ENCODE data around the gene LBHD2. TPM values are rescaled to one million over a fixed set of nuclear protein-coding genes. Genes with fewer than 3 reads are reported as not detected.

The LBHD2 gene
- total and polyA plus RNA-seq, 10 donors = 0.52 to 0.55 TPM; not detected in 8

DNA sequence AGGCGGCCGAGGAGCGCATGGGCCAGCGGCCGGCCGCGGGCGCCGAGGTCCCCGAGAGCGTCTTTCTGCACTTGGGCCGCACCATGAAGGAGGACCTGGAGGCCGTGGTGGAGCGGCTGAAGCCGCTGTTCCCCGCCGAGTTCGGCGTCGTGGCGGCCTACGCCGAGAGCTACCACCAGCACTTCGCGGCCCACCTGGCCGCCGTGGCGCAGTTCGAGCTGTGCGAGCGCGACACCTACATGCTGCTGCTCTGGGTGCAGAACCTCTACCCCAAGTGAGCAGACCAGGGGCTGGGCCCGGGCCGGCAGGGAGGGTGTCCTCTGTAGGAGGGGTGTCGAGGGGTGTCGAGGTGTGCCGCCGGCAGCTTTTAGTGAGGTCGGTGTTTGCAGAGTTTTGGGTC is 43.3 kb downstream of the LBHD2 start:
- no peaks in the 10 kb centered on the region for H3K9me3 ChIP-seq
- H3K4me1 ChIP-seq = peaks cover 15 to 92% (median 67%) of the 10 kb centered on the region in 6 donors
- peak; percentile 73 for DNase-seq
- peaks cover 0 to 67% (median 14%) of the 10 kb centered on the region in 6 donors for H3K36me3 ChIP-seq
- intact Hi-C loops (cut with DNase I; ENCODE audit: low total_unique reads) = no loop called here
- H3K4me3 ChIP-seq = no peak overlapping the region
- no peak overlapping the region for H3K27ac ChIP-seq
- no peak for TF ChIP-seq POLR2AphosphoS5 (IDR thresholded peaks at IDR 0.05)
- no peak for TF ChIP-seq CTCF (IDR thresholded peaks at IDR 0.05 in 8 of 11, conservative IDR thresholded peaks at IDR 0.05 in 3 of 11)
- no peak for TF ChIP-seq POLR2A (IDR thresholded peaks at IDR 0.05)
- WGBS, 5 donors = 91 to 95% (median 93%) methylated on average over 30 to 39 of the region's 39 CpGs; no CpG with 5 or more reads in 1 of the 5 donors
- peaks cover 0 to 26% (median 18%) of the 10 kb centered on the region in 7 donors for H3K27me3 ChIP-seq (replicated peaks in 1 of 7)

- peak overlapping the region in 4 of 8 donors; percentile 10 to 26 (median 20) for H3K27ac ChIP-seq
- intact Hi-C loops (cut with DNase I; ENCODE audit: low total_unique reads) = no loop called here
- DNase-seq = no peak
Measured at GRCh38 chr14:103127861-103128598, 44.0 kb downstream of the LBHD2 start.

DNA sequence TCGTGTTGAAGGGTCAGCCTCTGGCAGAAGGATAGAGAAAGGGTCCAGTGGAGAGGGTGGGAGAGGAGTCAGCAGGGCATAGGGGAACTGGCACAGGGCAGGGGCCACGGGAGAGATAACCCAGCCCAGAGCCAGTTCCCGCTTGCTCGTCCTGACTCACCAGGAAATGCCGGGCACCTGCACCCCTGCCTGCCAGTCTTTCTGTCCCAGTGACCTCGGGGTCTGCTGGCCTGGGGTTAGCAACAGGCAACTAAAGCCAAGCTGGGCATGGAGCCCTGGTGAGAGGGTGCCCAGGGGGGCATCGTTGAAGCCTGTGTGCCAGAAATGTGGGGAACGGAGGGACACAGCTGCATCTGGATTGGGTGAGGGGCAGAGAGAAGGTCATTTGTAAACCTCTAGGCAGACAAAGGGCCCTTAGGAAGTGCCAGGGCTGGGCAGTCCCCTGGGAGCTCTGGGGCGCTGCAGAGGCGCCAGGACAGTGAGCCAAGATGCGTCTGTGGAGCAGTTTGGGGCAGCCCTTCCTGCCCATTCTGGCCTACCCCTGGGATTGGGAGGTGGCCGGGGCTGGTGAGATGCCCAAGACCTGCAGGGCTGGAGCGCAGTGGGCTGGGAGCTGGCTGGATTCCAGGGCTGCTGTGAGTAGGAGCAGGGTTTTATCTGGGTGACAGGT is 44.8 kb downstream of the LBHD2 start:
- peaks cover 12 to 92% (median 62%) of the 10 kb centered on the region in 6 donors for H3K4me1 ChIP-seq
- H3K4me3 ChIP-seq = no peak overlapping the region
- TF ChIP-seq POLR2AphosphoS5 (IDR thresholded peaks at IDR 0.05) = peak in 1 of 3 donors; percentile 18
- no peak for TF ChIP-seq POLR2A (IDR thresholded peaks at IDR 0.05)
- H3K27ac ChIP-seq = peak overlapping the region in 4 of 8 donors; percentile 10 to 26 (median 20)
- intact Hi-C loops (cut with DNase I; ENCODE audit: low total_unique reads) = no loop called here
- DNase-seq = peak; percentile 72
- no peaks in the 10 kb centered on the region for H3K9me3 ChIP-seq
- peaks cover 0 to 12% (median 4%) of the 10 kb centered on the region in 7 donors for H3K27me3 ChIP-seq (replicated peaks in 1 of 7)
- WGBS, 5 donors = 60 to 74% (median 62%) methylated on average over 12 to 13 of the region's 13 CpGs
- H3K36me3 ChIP-seq = peaks cover 0 to 81% (median 28%) of the 10 kb centered on the region in 6 donors

More at GRCh38 chr14:103127861-103128598, 44.0 kb downstream of the LBHD2 start:
- 88 to 93% (median 89%) methylated on average over 14 to 16 of the region's 16 CpGs for whole genome bisulfite sequencing, 5 donors
- Histone ChIP-seq H3K4me1 (peaks cover 8 to 92% (median 64%) of the 10 kb centered on the region in 6 donors), H3K36me3 (peaks cover 0 to 74% (median 20%) of the 10 kb centered on the region in 6 donors), H3K27me3 (replicated peaks in 1 of 7) (peaks cover 0 to 20% (median 12%) of the 10 kb centered on the region in 7 donors), H3K9me3 (no peaks in the 10 kb centered on the region), H3K4me3 (no peak overlapping the region)
- TF ChIP-seq CTCF (IDR thresholded peaks at IDR 0.05 in 8 of 11, conservative IDR thresholded peaks at IDR 0.05 in 3 of 11) (no peak), POLR2AphosphoS5 (IDR thresholded peaks at IDR 0.05) (no peak)

DNA sequence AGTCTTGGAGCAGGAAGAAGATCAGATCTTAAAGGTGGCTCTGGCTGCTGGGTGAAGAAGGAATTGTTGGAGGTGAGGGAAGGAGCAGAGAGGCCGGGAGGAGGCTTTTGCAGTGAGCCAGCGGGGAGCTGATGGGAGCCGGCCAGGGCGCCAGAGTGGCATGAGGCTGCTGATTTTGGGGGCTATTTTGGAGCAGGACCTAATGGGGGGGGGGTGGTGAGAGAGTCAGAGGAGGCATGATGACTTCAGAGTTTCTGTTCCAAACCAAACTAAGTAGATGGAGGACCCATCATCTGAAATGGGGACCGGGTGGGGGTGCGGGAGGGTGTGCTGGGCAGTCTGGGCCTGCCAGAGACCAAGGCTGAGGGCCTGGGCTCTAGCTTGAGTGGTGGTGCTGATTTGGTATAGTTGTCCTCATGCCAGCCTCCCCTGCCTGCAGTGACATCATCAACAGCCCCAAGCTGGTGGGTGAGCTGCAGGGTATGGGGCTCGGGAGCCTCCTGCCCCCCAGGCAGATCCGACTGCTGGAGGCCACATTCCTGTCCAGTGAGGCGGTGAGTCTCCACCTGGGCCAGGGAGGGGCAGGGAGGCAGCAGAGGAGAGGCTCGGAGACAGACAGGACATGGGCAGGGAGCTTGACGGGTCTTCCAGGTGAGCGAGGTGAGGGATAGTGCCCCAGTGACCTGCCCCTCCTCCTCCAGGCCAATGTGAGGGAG is 45.4 kb downstream of the LBHD2 start:
- H3K27me3 ChIP-seq (replicated peaks in 1 of 7) = peaks cover 0 to 5% (median 2%) of the 10 kb centered on the region in 7 donors
- no peaks in the 10 kb centered on the region for H3K9me3 ChIP-seq
- peaks cover 0 to 88% (median 32%) of the 10 kb centered on the region in 6 donors for H3K36me3 ChIP-seq
- no peak overlapping the region for H3K4me3 ChIP-seq
- TF ChIP-seq POLR2A (IDR thresholded peaks at IDR 0.05) = no peak
- no peak for TF ChIP-seq CTCF (IDR thresholded peaks at IDR 0.05 in 8 of 11, conservative IDR thresholded peaks at IDR 0.05 in 3 of 11)
- no peak for TF ChIP-seq POLR2AphosphoS5 (IDR thresholded peaks at IDR 0.05)
- WGBS, 5 donors = 88 to 95% (median 92%) methylated on average over 9 to 12 of the region's 12 CpGs
- H3K4me1 ChIP-seq = peaks cover 12 to 90% (median 55%) of the 10 kb centered on the region in 6 donors
- no peak for DNase-seq
- intact Hi-C loops (cut with DNase I; ENCODE audit: low total_unique reads) = no loop called here
- peak overlapping the region in 1 of 8 donors; percentile 26 for H3K27ac ChIP-seq
